ENCODE measurements around the gene MCRIP2.

The MCRIP2 gene

DNA sequence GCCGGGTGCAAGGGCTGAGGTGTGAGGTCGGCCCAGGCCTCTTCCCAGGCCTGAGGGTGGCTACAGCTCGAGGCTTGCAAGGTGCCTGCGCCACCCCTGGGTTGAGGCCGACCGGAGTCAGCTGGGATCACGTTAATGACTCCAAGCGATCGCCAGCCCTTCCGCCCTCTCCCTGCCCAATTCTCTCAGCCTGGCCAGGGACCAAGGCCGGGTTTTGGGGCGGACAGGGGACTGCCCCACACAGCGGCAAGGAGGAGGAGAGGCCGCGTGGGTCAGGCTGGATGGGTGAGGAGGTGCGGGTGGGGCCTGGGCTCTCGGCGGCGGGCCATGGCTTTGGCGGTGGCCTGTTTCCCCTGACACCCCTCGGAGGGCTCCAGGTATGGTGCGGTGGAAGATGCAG, 51.7 kb downstream of the MCRIP2 start:
- DNase-seq: no peak
- H3K27me3 ChIP-seq (replicated peaks): peaks cover 31% of the 10 kb centered on the region
- in situ Hi-C loops (cut with HindIII; ENCODE audit: low pct_ligation_motif_present, low sequenced_read_pairs): no loop called here
- TF ChIP-seq, protein P1, sequence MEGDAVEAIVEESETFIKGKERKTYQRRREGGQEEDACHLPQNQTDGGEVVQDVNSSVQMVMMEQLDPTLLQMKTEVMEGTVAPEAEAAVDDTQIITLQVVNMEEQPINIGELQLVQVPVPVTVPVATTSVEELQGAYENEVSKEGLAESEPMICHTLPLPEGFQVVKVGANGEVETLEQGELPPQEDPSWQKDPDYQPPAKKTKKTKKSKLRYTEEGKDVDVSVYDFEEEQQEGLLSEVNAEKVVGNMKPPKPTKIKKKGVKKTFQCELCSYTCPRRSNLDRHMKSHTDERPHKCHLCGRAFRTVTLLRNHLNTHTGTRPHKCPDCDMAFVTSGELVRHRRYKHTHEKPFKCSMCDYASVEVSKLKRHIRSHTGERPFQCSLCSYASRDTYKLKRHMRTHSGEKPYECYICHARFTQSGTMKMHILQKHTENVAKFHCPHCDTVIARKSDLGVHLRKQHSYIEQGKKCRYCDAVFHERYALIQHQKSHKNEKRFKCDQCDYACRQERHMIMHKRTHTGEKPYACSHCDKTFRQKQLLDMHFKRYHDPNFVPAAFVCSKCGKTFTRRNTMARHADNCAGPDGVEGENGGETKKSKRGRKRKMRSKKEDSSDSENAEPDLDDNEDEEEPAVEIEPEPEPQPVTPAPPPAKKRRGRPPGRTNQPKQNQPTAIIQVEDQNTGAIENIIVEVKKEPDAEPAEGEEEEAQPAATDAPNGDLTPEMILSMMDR (IDR thresholded peaks at IDR 0.05; ENCODE audit: low read depth, low read length, missing control alignments): no peak
- H3K27ac ChIP-seq: no peak overlapping the region
- H3K36me3 ChIP-seq (replicated peaks): no peaks in the 10 kb centered on the region
- H3K4me3 ChIP-seq (ENCODE audit: low read depth, low read length): no peak overlapping the region

- Histone ChIP-seq H3K4me3 (ENCODE audit: low read depth, low read length) (no peak overlapping the region), H3K27ac (no peak overlapping the region), H3K27me3 (replicated peaks) (peaks cover 31% of the 10 kb centered on the region), H3K36me3 (replicated peaks) (no peaks in the 10 kb centered on the region)
- in situ Hi-C loops (cut with HindIII; ENCODE audit: low pct_ligation_motif_present, low sequenced_read_pairs): no loop called here
- TF ChIP-seq, protein P1 (IDR thresholded peaks at IDR 0.05; ENCODE audit: low read depth, low read length, missing control alignments): no peak
- DNase-seq: no peak
These were observed 52.1 kb downstream of the MCRIP2 start for GRCh38 chr16:693766-694165.

GRCh38 chr16:694187-694862, 52.7 kb downstream of the MCRIP2 start:
- Histone ChIP-seq H3K4me3 (ENCODE audit: low read depth, low read length) (no peak overlapping the region), H3K27me3 (replicated peaks) (peaks cover 31% of the 10 kb centered on the region), H3K27ac (no peak overlapping the region), H3K36me3 (replicated peaks) (no peaks in the 10 kb centered on the region)
- TF ChIP-seq, protein P1 (IDR thresholded peaks at IDR 0.05; ENCODE audit: low read depth, low read length, missing control alignments): no peak
- DNase-seq: no peak
- in situ Hi-C loops (cut with HindIII; ENCODE audit: low pct_ligation_motif_present, low sequenced_read_pairs): no loop called here

- no peak overlapping the region for H3K27ac ChIP-seq
- peaks cover 33% of the 10 kb centered on the region for H3K27me3 ChIP-seq (replicated peaks)
- TF ChIP-seq, protein P1 (IDR thresholded peaks at IDR 0.05; ENCODE audit: low read depth, low read length, missing control alignments): no peak
- in situ Hi-C loops (cut with HindIII; ENCODE audit: low pct_ligation_motif_present, low sequenced_read_pairs): no loop called here
- H3K36me3 ChIP-seq (replicated peaks): no peaks in the 10 kb centered on the region
- H3K4me3 ChIP-seq (ENCODE audit: low read depth, low read length): no peak overlapping the region
- no peak for DNase-seq
These were observed 53.3 kb downstream of the MCRIP2 start for GRCh38 chr16:694863-695354.

DNA sequence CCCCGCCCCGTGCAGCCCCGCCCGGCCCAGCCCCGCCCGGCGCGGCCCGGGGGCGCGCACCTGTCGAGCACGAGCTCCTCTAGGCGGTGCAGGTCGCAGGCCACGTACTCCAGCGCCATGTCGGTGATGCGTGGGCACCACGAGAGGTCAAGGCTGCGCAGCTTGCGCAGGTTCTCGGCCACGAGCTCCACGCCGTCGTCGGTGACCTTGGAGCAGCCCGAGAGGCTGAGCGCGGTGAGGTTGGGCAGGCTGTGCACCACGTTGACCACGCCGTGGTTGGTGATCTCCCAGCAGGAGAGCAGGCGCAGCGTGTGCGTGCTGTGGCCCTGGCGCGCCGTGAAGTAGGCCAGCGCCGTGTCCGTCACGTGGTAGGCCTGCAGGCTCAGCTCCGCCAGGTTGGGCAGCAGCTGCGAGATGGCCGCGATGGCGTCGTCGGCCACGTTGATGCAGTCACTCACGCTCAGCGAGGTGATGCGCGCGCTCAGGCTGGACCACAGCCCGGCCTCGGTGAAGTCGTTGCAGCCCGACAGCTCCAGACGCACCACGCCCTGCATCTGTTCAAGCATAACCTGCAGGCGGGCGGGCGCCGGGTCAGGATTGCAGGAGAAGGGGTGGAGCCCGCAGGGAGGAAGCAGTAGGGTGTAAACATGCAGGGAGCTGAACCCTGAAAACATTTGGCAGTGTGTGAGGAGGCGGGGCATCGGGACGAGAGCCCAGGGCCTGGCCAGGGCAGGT, 53.9 kb downstream of the MCRIP2 start:
- H3K4me3 ChIP-seq (ENCODE audit: low read depth, low read length): no peak overlapping the region

More for the DNA sequence above, 53.9 kb downstream of the MCRIP2 start:
- H3K27ac ChIP-seq: no peak overlapping the region
- in situ Hi-C loops (cut with HindIII; ENCODE audit: low pct_ligation_motif_present, low sequenced_read_pairs): no loop called here
- TF ChIP-seq, protein P1 (IDR thresholded peaks at IDR 0.05; ENCODE audit: low read depth, low read length, missing control alignments): no peak
- H3K36me3 ChIP-seq (replicated peaks): no peaks in the 10 kb centered on the region
- DNase-seq: no peak
- peaks cover 40% of the 10 kb centered on the region for H3K27me3 ChIP-seq (replicated peaks)
